ENCODE results near the gene MCU. TPM values are rescaled to one million over a fixed set of nuclear protein-coding genes. Genes with fewer than 3 reads are reported as not detected.

MCU gene
- total RNA-seq, 2 donors from 2014 or later, result 7.9 to 17.1 TPM

GRCh38 chr10:72883861-72884260, 191.9 kb downstream of the MCU start:
- intact Hi-C loops (cut with DNase I), result no loop called here
- no peaks in the 10 kb centered on the region for H3K27me3 ChIP-seq
- H3K36me3 ChIP-seq (replicated peaks in 1 of 2; ENCODE audit: insufficient read depth in 1 of 2, low read depth in 2 of 2), result no peaks in the 10 kb centered on the region
- no peak overlapping the region for H3K4me3 ChIP-seq
- ATAC-seq (no peak), DNase-seq (no peak)
- H3K27ac ChIP-seq, result no peak overlapping the region
- peaks cover 0 to 4% (median 0%) of the 10 kb centered on the region in 3 donors for H3K9me3 ChIP-seq
- no peaks in the 10 kb centered on the region for H3K4me1 ChIP-seq
- TF ChIP-seq CTCF (IDR thresholded peaks at IDR 0.05) (no peak), POLR2A (IDR thresholded peaks at IDR 0.05) (no peak)
- 80 to 86% methylated on average over 2 of the region's 2 CpGs for WGBS, 2 donors

GRCh38 chr10:72885953-72886352, 194.0 kb downstream of the MCU start:
- ATAC-seq, result no peak

GRCh38 chr10:72886621-72887020, 194.7 kb downstream of the MCU start:
- Histone ChIP-seq H3K9me3 (no peaks in the 10 kb centered on the region), H3K27ac (no peak overlapping the region), H3K4me1 (no peaks in the 10 kb centered on the region), H3K27me3 (no peaks in the 10 kb centered on the region), H3K36me3 (replicated peaks in 1 of 2; ENCODE audit: insufficient read depth in 1 of 2, low read depth in 2 of 2) (no peaks in the 10 kb centered on the region), H3K4me3 (no peak overlapping the region)
- DNase-seq, result no peak
- TF ChIP-seq POLR2A (IDR thresholded peaks at IDR 0.05) (no peak), CTCF (IDR thresholded peaks at IDR 0.05) (no peak)
- no peak for ATAC-seq
- 67 to 87% methylated on average over 1 of the region's 1 CpG for WGBS, 2 donors
- intact Hi-C loops (cut with DNase I), result no loop called here

More at GRCh38 chr10:72885953-72886352, 194.0 kb downstream of the MCU start:
- no peak for TF ChIP-seq POLR2A (IDR thresholded peaks at IDR 0.05)
- no peak for TF ChIP-seq CTCF (IDR thresholded peaks at IDR 0.05)
- no peak overlapping the region for H3K4me3 ChIP-seq
- H3K36me3 ChIP-seq (replicated peaks in 1 of 2; ENCODE audit: insufficient read depth in 1 of 2, low read depth in 2 of 2), result no peaks in the 10 kb centered on the region
- intact Hi-C loops (cut with DNase I), result no loop called here
- H3K27me3 ChIP-seq, result no peaks in the 10 kb centered on the region
- peaks cover 0 to 4% (median 0%) of the 10 kb centered on the region in 3 donors for H3K9me3 ChIP-seq
- H3K4me1 ChIP-seq, result no peaks in the 10 kb centered on the region
- no peak for DNase-seq
- WGBS, 2 donors, result 69 to 77% methylated on average over 2 of the region's 2 CpGs
- no peak overlapping the region for H3K27ac ChIP-seq

GRCh38 chr10:72887043-72887442, 195.1 kb downstream of the MCU start:
- no peak overlapping the region for H3K27ac ChIP-seq
- intact Hi-C loops (cut with DNase I), result no loop called here
- DNase-seq, result no peak

More at GRCh38 chr10:72887043-72887442, 195.1 kb downstream of the MCU start:
- WGBS, 2 donors, result 56 to 83% methylated on average over 5 of the region's 5 CpGs
- H3K4me3 ChIP-seq, result no peak overlapping the region
- H3K4me1 ChIP-seq, result no peaks in the 10 kb centered on the region
- TF ChIP-seq POLR2A (IDR thresholded peaks at IDR 0.05), result no peak
- no peak for TF ChIP-seq CTCF (IDR thresholded peaks at IDR 0.05)
- ATAC-seq, result no peak
- H3K36me3 ChIP-seq (replicated peaks in 1 of 2; ENCODE audit: insufficient read depth in 1 of 2, low read depth in 2 of 2), result no peaks in the 10 kb centered on the region
- H3K27me3 ChIP-seq, result no peaks in the 10 kb centered on the region
- H3K9me3 ChIP-seq, result no peaks in the 10 kb centered on the region

Measured in body of pancreas (tissue), 4 donors.